ENCODE measurements around the gene ANKRD55.
"Not testable (repeated sequence)": the region's sequence is repeated elsewhere in the genome, so short reads cannot be mapped to it uniquely, and the experiment has no call there.

ANKRD55 gene

GRCh38 chr5:56085193-56085592 lies 147.9 kb downstream of the ANKRD55 start:
- H3K4me3 ChIP-seq (ENCODE audit: low read length) = no peak overlapping the region
- no peak for DNase-seq (ENCODE audit: low read depth)
- TF ChIP-seq CTCF (conservative IDR thresholded peaks at IDR 0.05; ENCODE audit: low read depth, low read length) = no peak

- H3K4me3 ChIP-seq (ENCODE audit: low read length) = no peak overlapping the region
- no peak for DNase-seq (ENCODE audit: low read depth)
- TF ChIP-seq CTCF (conservative IDR thresholded peaks at IDR 0.05; ENCODE audit: low read depth, low read length) = no peak
These were observed 149.8 kb downstream of the ANKRD55 start for GRCh38 chr5:56083286-56083854.

- DNase-seq (ENCODE audit: low read depth); H3K4me3 ChIP-seq (ENCODE audit: low read length): not testable (repeated sequence)
These were observed 152.0 kb downstream of the ANKRD55 start for GRCh38 chr5:56081053-56081642.

- no peak for TF ChIP-seq CTCF (conservative IDR thresholded peaks at IDR 0.05; ENCODE audit: low read depth, low read length)
- no peak for DNase-seq (ENCODE audit: low read depth)
- no peak overlapping the region for H3K4me3 ChIP-seq (ENCODE audit: low read length)
These were observed 152.6 kb downstream of the ANKRD55 start for GRCh38 chr5:56080375-56081052.

- not testable (repeated sequence) for DNase-seq (ENCODE audit: low read depth); H3K4me3 ChIP-seq (ENCODE audit: low read length)
These were observed 154.0 kb downstream of the ANKRD55 start for GRCh38 chr5:56079157-56079500.

GRCh38 chr5:56078278-56079156 lies 154.6 kb downstream of the ANKRD55 start:
- H3K4me3 ChIP-seq (ENCODE audit: low read length) = no peak overlapping the region
- no peak for DNase-seq (ENCODE audit: low read depth)
- no peak for TF ChIP-seq CTCF (conservative IDR thresholded peaks at IDR 0.05; ENCODE audit: low read depth, low read length)

GRCh38 chr5:56077796-56078233 lies 155.3 kb downstream of the ANKRD55 start:
- no peak overlapping the region for H3K4me3 ChIP-seq (ENCODE audit: low read length)
- DNase-seq (ENCODE audit: low read depth) = no peak
- no peak for TF ChIP-seq CTCF (conservative IDR thresholded peaks at IDR 0.05; ENCODE audit: low read depth, low read length)
